Glutamatergic neuron (in vitro differentiated cells): Measurements from ENCODE around the gene MB. TPM values are rescaled to one million over a fixed set of nuclear protein-coding genes. Genes with fewer than 3 reads are reported as not detected.
A peak's percentile ranks its signal among the peaks of the same experiment; 100 is the strongest.

ENCODE experiments used
- DNase-seq: peaks from one replicate; pipeline ENCODE4 v3.0.0; 2022
- H3K27ac Mint-ChIP-seq: one replicate; pipeline ENCODE4 v1.8.0; 2020; ENCODE audit warnings: mild to moderate bottlenecking, mixed read lengths, inconsistent platforms; ENCODE audit not compliant: unreplicated experiment
- H3K27me3 Mint-ChIP-seq: one replicate; pipeline ENCODE4 v1.8.0; 2020; ENCODE audit warnings: mild to moderate bottlenecking, moderate library complexity, mixed read lengths, inconsistent platforms; ENCODE audit not compliant: unreplicated experiment
- H3K36me3 Mint-ChIP-seq: one replicate; pipeline ENCODE4 v1.8.0; 2020; ENCODE audit warnings: mild to moderate bottlenecking, mixed read lengths, inconsistent platforms; ENCODE audit not compliant: unreplicated experiment
- H3K4me1 Mint-ChIP-seq: one replicate; pipeline ENCODE4 v1.8.0; 2020; ENCODE audit warnings: mild to moderate bottlenecking, low read depth, mixed read lengths, inconsistent platforms; ENCODE audit not compliant: unreplicated experiment
- H3K4me3 Mint-ChIP-seq: one replicate; pipeline ENCODE4 v1.8.0; 2020; ENCODE audit warnings: mild to moderate bottlenecking, mixed read lengths, inconsistent platforms; ENCODE audit not compliant: unreplicated experiment
- H3K9me3 Mint-ChIP-seq: one replicate; pipeline ENCODE4 v1.8.0; 2020; ENCODE audit warnings: mild to moderate bottlenecking, moderate library complexity, mixed read lengths, inconsistent platforms; ENCODE audit not compliant: unreplicated experiment
- CTCF ChIP-seq: fragments of 200-600 bp; sonication (generic); IDR thresholded peaks from one replicate; pipeline ENCODE4 v1.5.0; 2021; ENCODE audit not compliant: partially characterized antibody, unreplicated experiment
- total RNA-seq: library from RNA; stranded (reverse); fragmentation: NEBNext Ultra II Directional; extraction: Animal tissue kit (Norgen Biotek cat#: 25700); gene quantifications from one replicate; pipeline ENCODE4 v1.2.1, GENCODE V29; 2021; ENCODE audit not compliant: unreplicated experiment

Gene MB
- total RNA-seq, 1 donor from 2014 or later, result not detected

- no peak overlapping the region for H3K4me3 Mint-ChIP-seq
- peaks cover 3% of the 10 kb centered on the region for H3K9me3 Mint-ChIP-seq
- no peak for DNase-seq
- H3K4me1 Mint-ChIP-seq, result no peaks in the 10 kb centered on the region
- no peak for TF ChIP-seq CTCF
- peaks cover 5% of the 10 kb centered on the region for H3K36me3 Mint-ChIP-seq
- peaks cover 1% of the 10 kb centered on the region for H3K27me3 Mint-ChIP-seq
- no peak overlapping the region for H3K27ac Mint-ChIP-seq
Measured at GRCh38 chr22:35638001-35638400, 20.9 kb upstream of the MB start.

- Mint-ChIP-seq H3K27ac (no peak overlapping the region), H3K4me1 (no peaks in the 10 kb centered on the region), H3K27me3 (peaks cover 1% of the 10 kb centered on the region), H3K36me3 (peaks cover 5% of the 10 kb centered on the region), H3K9me3 (peaks cover 3% of the 10 kb centered on the region), H3K4me3 (no peak overlapping the region)
- TF ChIP-seq CTCF, result no peak
- no peak for DNase-seq
Measured at GRCh38 chr22:35637254-35637653, 20.1 kb upstream of the MB start.

GRCh38 chr22:35634943-35635540 is 17.9 kb upstream of the MB start:
- Mint-ChIP-seq H3K27me3 (peaks cover 1% of the 10 kb centered on the region), H3K9me3 (peaks cover 3% of the 10 kb centered on the region), H3K36me3 (peaks cover 5% of the 10 kb centered on the region), H3K4me1 (no peaks in the 10 kb centered on the region), H3K27ac (peak overlapping the region; percentile 29), H3K4me3 (no peak overlapping the region)
- TF ChIP-seq CTCF, result no peak
- no peak for DNase-seq

GRCh38 chr22:35634015-35634414 is 16.9 kb upstream of the MB start:
- H3K9me3 Mint-ChIP-seq, result peaks cover 4% of the 10 kb centered on the region
- H3K27ac Mint-ChIP-seq, result no peak overlapping the region
- no peak overlapping the region for H3K4me3 Mint-ChIP-seq
- TF ChIP-seq CTCF, result no peak
- peaks cover 5% of the 10 kb centered on the region for H3K36me3 Mint-ChIP-seq
- peaks cover 7% of the 10 kb centered on the region for H3K27me3 Mint-ChIP-seq
- no peaks in the 10 kb centered on the region for H3K4me1 Mint-ChIP-seq
- no peak for DNase-seq

- H3K36me3 Mint-ChIP-seq, result peaks cover 5% of the 10 kb centered on the region
- H3K4me1 Mint-ChIP-seq, result no peaks in the 10 kb centered on the region
- H3K27me3 Mint-ChIP-seq, result peaks cover 7% of the 10 kb centered on the region
- H3K4me3 Mint-ChIP-seq, result no peak overlapping the region
- DNase-seq, result no peak
- no peak for TF ChIP-seq CTCF
- H3K9me3 Mint-ChIP-seq, result peaks cover 4% of the 10 kb centered on the region
- H3K27ac Mint-ChIP-seq, result peak overlapping the region; percentile 40
Measured at GRCh38 chr22:35633520-35633919, 16.4 kb upstream of the MB start.
